ENCODE results near the gene ADGRV1.

DNA sequence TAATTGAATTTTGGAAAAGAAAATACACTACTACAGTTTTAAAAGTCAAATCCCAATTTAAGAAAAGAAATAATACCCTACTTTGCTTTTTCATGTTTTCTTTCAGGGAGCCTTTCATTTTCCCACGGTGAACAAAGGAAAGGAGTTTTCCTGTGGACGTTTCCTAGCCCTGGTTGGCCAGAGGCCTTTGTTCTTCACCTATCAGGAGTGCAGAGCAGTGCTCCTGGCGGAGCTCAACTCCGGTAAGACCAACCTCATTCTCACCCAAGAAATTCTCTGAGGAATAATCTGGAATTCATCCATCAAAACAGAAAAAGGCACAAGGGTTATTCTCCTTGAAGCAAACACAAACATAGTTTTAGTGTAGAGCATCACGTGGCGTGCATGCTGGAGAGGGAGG lies 248.9 kb downstream of the ADGRV1 start:
- no peak for TF ChIP-seq EZH2phosphoT487 (IDR thresholded peaks at IDR 0.05; ENCODE audit: borderline replicate concordance, low read depth, low read length)
- TF ChIP-seq, protein P1, sequence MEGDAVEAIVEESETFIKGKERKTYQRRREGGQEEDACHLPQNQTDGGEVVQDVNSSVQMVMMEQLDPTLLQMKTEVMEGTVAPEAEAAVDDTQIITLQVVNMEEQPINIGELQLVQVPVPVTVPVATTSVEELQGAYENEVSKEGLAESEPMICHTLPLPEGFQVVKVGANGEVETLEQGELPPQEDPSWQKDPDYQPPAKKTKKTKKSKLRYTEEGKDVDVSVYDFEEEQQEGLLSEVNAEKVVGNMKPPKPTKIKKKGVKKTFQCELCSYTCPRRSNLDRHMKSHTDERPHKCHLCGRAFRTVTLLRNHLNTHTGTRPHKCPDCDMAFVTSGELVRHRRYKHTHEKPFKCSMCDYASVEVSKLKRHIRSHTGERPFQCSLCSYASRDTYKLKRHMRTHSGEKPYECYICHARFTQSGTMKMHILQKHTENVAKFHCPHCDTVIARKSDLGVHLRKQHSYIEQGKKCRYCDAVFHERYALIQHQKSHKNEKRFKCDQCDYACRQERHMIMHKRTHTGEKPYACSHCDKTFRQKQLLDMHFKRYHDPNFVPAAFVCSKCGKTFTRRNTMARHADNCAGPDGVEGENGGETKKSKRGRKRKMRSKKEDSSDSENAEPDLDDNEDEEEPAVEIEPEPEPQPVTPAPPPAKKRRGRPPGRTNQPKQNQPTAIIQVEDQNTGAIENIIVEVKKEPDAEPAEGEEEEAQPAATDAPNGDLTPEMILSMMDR (conservative IDR thresholded peaks at IDR 0.05; ENCODE audit: low read length) = no peak
